Measurements from ENCODE around the gene MED15. TPM values are rescaled to one million over a fixed set of nuclear protein-coding genes. Genes with fewer than 3 reads are reported as not detected.

Gene MED15
- total and polyA plus RNA-seq, 2 experiments from 2014 or later, result 45.1 to 45.3 TPM

DNA sequence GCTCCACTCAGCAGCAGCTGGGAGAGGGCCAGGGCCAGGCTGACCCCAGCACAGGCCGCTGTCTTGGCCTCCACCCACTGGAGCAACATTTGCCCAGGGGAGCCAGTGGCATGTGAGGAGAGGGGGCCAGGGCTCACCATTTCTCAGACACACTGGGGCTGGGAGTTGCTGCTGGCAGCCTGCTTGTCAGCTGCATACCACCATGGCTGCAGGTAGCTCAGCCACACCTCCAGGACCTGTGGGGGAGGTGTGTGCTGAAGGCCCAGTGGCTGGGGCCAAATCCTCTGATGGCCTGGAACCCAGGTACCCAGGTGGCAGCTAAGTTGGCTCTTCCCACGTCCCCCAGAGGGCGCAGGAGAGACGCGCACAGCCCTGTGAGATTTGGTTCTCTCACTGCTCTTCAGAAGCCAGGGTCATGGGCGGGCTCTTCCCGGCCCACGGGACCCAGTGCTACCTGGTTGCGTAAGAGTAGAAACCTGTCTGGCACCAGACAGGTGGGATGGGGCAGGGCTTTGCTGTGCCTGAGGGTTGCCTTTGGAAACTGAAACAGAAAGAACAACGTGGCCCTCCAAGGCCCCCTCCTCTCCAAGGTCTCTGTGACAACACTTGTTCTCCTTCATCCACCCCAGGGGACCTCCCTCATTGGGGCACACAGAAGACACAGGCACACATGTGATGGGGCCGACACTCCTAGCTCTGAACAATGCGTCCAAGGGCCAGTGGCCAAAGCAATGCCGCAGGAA, 98.8 kb downstream of the MED15 start:
- no peaks in the 10 kb centered on the region for H3K36me3 ChIP-seq
- TF ChIP-seq, protein P1, sequence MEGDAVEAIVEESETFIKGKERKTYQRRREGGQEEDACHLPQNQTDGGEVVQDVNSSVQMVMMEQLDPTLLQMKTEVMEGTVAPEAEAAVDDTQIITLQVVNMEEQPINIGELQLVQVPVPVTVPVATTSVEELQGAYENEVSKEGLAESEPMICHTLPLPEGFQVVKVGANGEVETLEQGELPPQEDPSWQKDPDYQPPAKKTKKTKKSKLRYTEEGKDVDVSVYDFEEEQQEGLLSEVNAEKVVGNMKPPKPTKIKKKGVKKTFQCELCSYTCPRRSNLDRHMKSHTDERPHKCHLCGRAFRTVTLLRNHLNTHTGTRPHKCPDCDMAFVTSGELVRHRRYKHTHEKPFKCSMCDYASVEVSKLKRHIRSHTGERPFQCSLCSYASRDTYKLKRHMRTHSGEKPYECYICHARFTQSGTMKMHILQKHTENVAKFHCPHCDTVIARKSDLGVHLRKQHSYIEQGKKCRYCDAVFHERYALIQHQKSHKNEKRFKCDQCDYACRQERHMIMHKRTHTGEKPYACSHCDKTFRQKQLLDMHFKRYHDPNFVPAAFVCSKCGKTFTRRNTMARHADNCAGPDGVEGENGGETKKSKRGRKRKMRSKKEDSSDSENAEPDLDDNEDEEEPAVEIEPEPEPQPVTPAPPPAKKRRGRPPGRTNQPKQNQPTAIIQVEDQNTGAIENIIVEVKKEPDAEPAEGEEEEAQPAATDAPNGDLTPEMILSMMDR (IDR thresholded peaks at IDR 0.05; ENCODE audit: low read depth, low read length), result peak; percentile 84
- H3K4me1 ChIP-seq (ENCODE audit: low read depth), result peaks cover 5% of the 10 kb centered on the region
- H3K27me3 ChIP-seq, result no peaks in the 10 kb centered on the region
- H3K4me3 ChIP-seq, result no peak overlapping the region
- DNase-seq (ENCODE audit: low read depth in 1 of 2, low spot score in 1 of 2), result peak; percentile 77 to 81
- H3K9me3 ChIP-seq (ENCODE audit: low read depth), result no peaks in the 10 kb centered on the region
- H3K27ac ChIP-seq, result no peak overlapping the region

DNA sequence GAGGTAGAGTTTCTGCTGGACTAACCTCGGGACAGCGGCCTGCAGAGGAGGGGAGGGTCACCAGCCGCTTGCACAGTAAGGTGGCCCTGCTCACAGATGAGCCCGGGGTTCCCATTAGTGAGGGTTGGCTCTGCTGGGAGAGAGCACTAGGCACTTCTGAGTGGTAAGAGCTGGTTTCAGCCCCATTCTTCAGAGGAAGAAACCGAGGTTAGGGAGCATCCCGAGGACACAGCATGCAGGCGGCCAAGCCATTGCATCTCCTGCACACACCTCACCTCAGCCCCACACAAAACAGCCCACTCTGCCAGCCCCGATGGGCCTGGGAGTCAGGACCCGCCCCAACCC, 99.3 kb downstream of the MED15 start:
- DNase-seq (ENCODE audit: low read depth in 1 of 2, low spot score in 1 of 2), result no peak
- TF ChIP-seq, protein P1 (IDR thresholded peaks at IDR 0.05; ENCODE audit: low read depth, low read length), result no peak

DNA sequence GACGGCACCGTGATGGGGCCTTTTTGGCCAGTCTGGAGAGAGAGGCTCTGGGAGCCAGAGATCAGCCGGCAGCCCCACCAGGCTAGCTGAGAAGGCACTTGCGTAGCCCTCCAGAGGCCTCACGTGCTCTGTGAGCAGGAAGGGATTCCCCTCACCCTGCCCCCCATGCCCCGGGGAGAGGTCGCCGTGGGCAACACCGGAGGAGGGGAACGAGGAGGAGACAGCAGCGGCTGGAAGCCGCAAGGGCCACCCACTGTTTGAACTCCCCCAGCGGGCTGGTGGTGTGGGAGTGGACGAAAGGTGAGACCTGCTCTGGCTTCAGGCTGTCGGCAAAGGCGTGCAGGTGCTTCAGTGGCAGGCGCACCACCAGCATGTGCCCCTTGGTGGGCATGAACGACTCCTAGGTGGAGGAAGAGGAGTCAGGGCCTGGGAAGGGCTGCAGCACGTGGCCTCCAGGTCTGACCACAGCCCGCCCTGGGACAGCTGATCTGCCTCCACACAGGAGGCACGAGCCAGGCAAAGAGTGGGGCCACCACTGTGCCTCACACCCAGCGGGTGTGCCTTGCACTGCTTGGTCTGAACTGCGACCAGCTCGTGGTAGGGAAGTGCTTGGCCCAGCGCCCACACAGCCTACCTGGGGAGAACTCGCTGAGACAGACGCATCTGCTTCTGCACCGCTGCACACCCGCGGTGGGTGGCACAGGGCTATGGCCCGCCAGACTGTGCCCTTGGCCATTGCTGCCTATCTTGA, 99.9 kb downstream of the MED15 start:
- Histone ChIP-seq H3K27me3 (no peaks in the 10 kb centered on the region), H3K4me1 (ENCODE audit: low read depth) (peaks cover 5% of the 10 kb centered on the region), H3K9me3 (ENCODE audit: low read depth) (no peaks in the 10 kb centered on the region), H3K27ac (no peak overlapping the region), H3K4me3 (no peak overlapping the region), H3K36me3 (no peaks in the 10 kb centered on the region)
- TF ChIP-seq, protein P1 (IDR thresholded peaks at IDR 0.05; ENCODE audit: low read depth, low read length), result no peak
- peak in 1 of 2 donors; percentile 14 for DNase-seq (ENCODE audit: low read depth in 1 of 2, low spot score in 1 of 2)

More for the DNA sequence above, 99.3 kb downstream of the MED15 start:
- H3K4me3 ChIP-seq, result no peak overlapping the region
- H3K36me3 ChIP-seq, result no peaks in the 10 kb centered on the region
- no peak overlapping the region for H3K27ac ChIP-seq
- no peaks in the 10 kb centered on the region for H3K27me3 ChIP-seq
- H3K4me1 ChIP-seq (ENCODE audit: low read depth), result peaks cover 5% of the 10 kb centered on the region
- no peaks in the 10 kb centered on the region for H3K9me3 ChIP-seq (ENCODE audit: low read depth)

DNA sequence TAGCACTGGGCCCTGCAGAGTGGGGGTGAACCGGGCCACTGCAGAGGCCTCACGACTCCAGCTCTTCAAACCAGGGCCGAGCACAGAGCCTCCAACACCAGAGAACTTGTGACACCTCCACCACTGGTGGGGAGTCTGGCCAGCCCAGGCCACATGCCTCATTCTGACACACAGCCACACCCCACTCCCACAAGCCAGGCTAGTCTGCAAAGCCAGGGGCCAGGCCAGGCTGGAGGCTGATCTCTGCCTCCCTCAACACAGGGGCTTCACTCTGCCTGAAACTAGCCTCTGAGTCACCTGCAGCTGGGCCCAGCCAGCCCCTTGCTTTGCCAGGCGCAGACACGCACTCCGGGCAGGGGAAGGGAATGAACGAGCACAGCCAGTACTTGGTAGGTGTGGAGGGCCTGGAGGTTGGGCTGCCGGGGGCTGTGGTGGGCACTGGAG, 102.9 kb downstream of the MED15 start:
- H3K36me3 ChIP-seq, result no peaks in the 10 kb centered on the region
- no peak for DNase-seq (ENCODE audit: low read depth in 1 of 2, low spot score in 1 of 2)
- no peaks in the 10 kb centered on the region for H3K9me3 ChIP-seq (ENCODE audit: low read depth)
- H3K4me3 ChIP-seq, result no peak overlapping the region
- peaks cover 5% of the 10 kb centered on the region for H3K4me1 ChIP-seq (ENCODE audit: low read depth)
- H3K27me3 ChIP-seq, result no peaks in the 10 kb centered on the region
- no peak overlapping the region for H3K27ac ChIP-seq
- TF ChIP-seq, protein P1 (IDR thresholded peaks at IDR 0.05; ENCODE audit: low read depth, low read length), result no peak

DNA sequence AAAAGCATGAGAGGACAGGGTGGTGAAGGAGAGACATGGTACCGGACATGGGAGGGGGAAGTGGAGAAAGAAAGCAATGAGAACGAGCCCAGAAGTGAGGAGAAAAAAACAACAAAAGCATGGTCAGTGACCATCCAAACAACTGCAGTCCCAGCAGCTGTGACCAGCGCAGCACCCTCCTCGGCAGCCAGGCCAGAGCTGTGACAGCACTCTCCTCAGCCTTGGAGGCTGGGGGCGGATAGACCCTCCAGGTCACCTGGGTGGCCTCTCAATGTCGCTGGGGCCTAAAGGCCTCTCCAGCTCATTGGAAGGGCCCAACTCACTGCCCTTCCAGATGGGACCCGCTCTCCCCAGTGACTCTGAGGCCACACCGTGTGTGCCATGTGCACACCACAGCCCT, 103.3 kb downstream of the MED15 start:
- H3K9me3 ChIP-seq (ENCODE audit: low read depth), result no peaks in the 10 kb centered on the region
- H3K36me3 ChIP-seq, result no peaks in the 10 kb centered on the region
- no peaks in the 10 kb centered on the region for H3K27me3 ChIP-seq
- peaks cover 10% of the 10 kb centered on the region for H3K4me1 ChIP-seq (ENCODE audit: low read depth)
- H3K27ac ChIP-seq, result no peak overlapping the region
- no peak overlapping the region for H3K4me3 ChIP-seq
- DNase-seq (ENCODE audit: low read depth in 1 of 2, low spot score in 1 of 2), result no peak
- TF ChIP-seq, protein P1 (IDR thresholded peaks at IDR 0.05; ENCODE audit: low read depth, low read length), result no peak

Measured in cardiac muscle cell (in vitro differentiated cells and primary cell).